Pancreas (tissue), 10 donors: ENCODE measurements around the gene TUBD1. TPM values are rescaled to one million over a fixed set of nuclear protein-coding genes. Genes with fewer than 3 reads are reported as not detected.
A peak's percentile ranks its signal among the peaks of the same experiment; 100 is the strongest.
"Not testable (repeated sequence)": the region's sequence is repeated elsewhere in the genome, so short reads cannot be mapped to it uniquely, and the experiment has no call there.

Source experiments
- ATAC-seq, 4 donors: fragments of 200-7000 bp; cut with Tn5 transposase; one replicate each; pipeline versions ENCODE4 v1.8.0 to v1.9.1; 2020; ENCODE audit warnings: mild to moderate bottlenecking in 4 of 4, moderate library complexity in 4 of 4
- DNase-seq, 6 donors: peaks; one replicate each; pipeline ENCODE4 v3.0.0-alpha.2; 2020
- FAIRE-seq: peaks from 2 replicates; lab custom pipeline; 2012; peaks lifted over from hg19 to GRCh38; lab: Jason Lieb, UNC
- H3K27ac ChIP-seq, 4 donors: fragments of 200-600 bp; sonication (generic); 1 replicate in 3 of 4; 2 replicates in 1 of 4; pipeline versions ENCODE4 v1.5.0 to v1.8.0; 2020
- H3K27me3 ChIP-seq, 4 donors: fragments of 200-600 bp; one replicate each; pipeline ENCODE4 v1.8.0; 2021
- H3K36me3 ChIP-seq, 3 donors: fragments of 200-600 bp; sonication (generic) in 1 of 3; one replicate each; pipeline versions ENCODE4 v1.5.0 to v1.8.0; 2020 to 2021
- H3K4me1 ChIP-seq, 3 donors: fragments of 200-600 bp; one replicate each; pipeline ENCODE4 v1.8.0; 2021
- H3K4me3 ChIP-seq, 4 donors: fragments of 200-600 bp; sonication (generic) in 2 of 4; one replicate each; pipeline versions ENCODE4 v1.5.0 to v1.8.0; 2020 to 2021
- H3K9me3 ChIP-seq, 4 donors: fragments of 200-600 bp; one replicate each; pipeline ENCODE4 v1.8.0; 2021
- WGBS, 2 donors: extraction: QIAGEN DNeasy Blood & Tissue Kit; methylation state at CpG; one replicate each; pipeline ENCODE4 v1.1.7; 2013; 5-methylcytosine and 5-hydroxymethylcytosine counted together
- intact Hi-C, 3 donors: fragments of 100-400 bp; cut with DNase I; formaldehyde crosslinking; loops; one replicate each; pipeline versions ENCODE4 v1.11.1 to v1.14.2; 2022
- polyA plus RNA-seq, 2 donors: library from polyadenylated mRNA; stranded (reverse); fragments of 200-250 nt; gene quantifications; one replicate each; pipeline ENCODE4 v1.2.3, GENCODE V29; 2013
- total RNA-seq, 6 donors: library from RNA; stranded (reverse); fragmentation: NEBNext Ultra II Directional in 4 of 6; extraction: Animal tissue kit (Norgen Biotek cat#: 25700) in 4 of 6; gene quantifications; one replicate each; pipeline versions ENCODE4 v1.2.1 to v1.2.4, GENCODE V29; 2021 to 2023
- TF ChIP-seq, protein P1 (sequence below), 4 donors: fragments of 200-600 bp; sonication (generic) in 3 of 4; IDR thresholded peaks; one replicate each; pipeline versions ENCODE4 v1.5.0 to v1.8.0; 2021; ENCODE audit warnings: antibody characterized with exemption in 4 of 4
- donor health status: healthy with polysubstance abuse.
- donor health status: DM: no; HTN: no; CAD: no; lungs with moderate emphysema.
- donor health status: DM: no; HTN: no; CAD: no.
- donor health status: control.
- donor health status: control.
- donor health status: Bipolar disorder and iron deficiency.
- donor health status: DM: yes; HTN: yes; CAD: no.
- donor health status: DM: no; HTN: no; CAD: no.
- donor health status: DM: no; HTN: no; CAD: no.
- donor health status: DM: yes; HTN: yes; CAD: no.

The TUBD1 gene
- total RNA-seq (1 to 10 TPM; 3.4 to 8.5 (median 6.4) TPM), polyA plus RNA-seq (1 to 10 TPM; 6.7 to 8.4 TPM)

- Histone ChIP-seq H3K4me3 (peak within 1 kb of the TSS; percentile 75 to 95 (median 88)), H3K27me3 (no peaks in the 10 kb centered on the region), H3K36me3 (no peaks in the 10 kb centered on the region), H3K27ac (peak within 1 kb of the TSS; percentile 78 to 86 (median 80)), H3K9me3 (no peaks in the 10 kb centered on the region), H3K4me1 (peaks cover 0 to 18% (median 0%) of the 10 kb centered on the region in 3 donors)
- intact Hi-C loops: no loop called here
- TF ChIP-seq, protein P1, sequence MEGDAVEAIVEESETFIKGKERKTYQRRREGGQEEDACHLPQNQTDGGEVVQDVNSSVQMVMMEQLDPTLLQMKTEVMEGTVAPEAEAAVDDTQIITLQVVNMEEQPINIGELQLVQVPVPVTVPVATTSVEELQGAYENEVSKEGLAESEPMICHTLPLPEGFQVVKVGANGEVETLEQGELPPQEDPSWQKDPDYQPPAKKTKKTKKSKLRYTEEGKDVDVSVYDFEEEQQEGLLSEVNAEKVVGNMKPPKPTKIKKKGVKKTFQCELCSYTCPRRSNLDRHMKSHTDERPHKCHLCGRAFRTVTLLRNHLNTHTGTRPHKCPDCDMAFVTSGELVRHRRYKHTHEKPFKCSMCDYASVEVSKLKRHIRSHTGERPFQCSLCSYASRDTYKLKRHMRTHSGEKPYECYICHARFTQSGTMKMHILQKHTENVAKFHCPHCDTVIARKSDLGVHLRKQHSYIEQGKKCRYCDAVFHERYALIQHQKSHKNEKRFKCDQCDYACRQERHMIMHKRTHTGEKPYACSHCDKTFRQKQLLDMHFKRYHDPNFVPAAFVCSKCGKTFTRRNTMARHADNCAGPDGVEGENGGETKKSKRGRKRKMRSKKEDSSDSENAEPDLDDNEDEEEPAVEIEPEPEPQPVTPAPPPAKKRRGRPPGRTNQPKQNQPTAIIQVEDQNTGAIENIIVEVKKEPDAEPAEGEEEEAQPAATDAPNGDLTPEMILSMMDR (IDR thresholded peaks at IDR 0.05): no peak
- FAIRE-seq (peak; percentile 85), DNase-seq (peak; percentile 90 to 99 (median 97)), ATAC-seq (peak; percentile 95 to 99 (median 98))
- 0 to 1% methylated on average over 60 to 61 of the region's 61 CpGs for WGBS, 2 donors
Observed at GRCh38 chr17:59892924-59893675, at the start of gene TUBD1, which contains the start of gene RPS6KB1. Gene TUBD1, minus strand, starts transcription at chr17:59892943. Its CDS starts 1,941 bp downstream, at chr17:59891002. Gene RPS6KB1, plus strand, starts transcription at chr17:59893121. Its CDS starts 64 bp downstream, at chr17:59893185.

DNA sequence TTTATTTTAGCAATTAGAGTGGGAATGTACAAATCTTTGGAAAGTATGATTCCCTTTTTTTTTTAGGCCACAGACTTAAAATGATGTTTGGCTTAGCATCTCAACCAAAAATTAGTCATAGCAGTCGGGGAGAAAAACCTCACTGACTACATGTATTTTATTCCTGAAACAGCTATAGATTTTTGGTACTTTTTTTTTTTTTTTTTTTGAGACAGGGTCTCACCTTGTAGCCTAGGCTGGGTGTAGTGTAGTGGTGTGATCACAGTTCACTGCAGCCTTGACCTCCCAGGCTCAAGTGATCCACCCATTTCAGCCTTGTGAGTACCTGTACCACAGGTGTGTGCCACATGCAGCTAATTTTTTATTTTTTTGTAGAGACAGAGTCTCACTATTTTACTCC, 48.4 kb upstream of the TUBD1 start:
- H3K36me3 ChIP-seq: peaks cover 0 to 37% (median 15%) of the 10 kb centered on the region in 3 donors
- no peak overlapping the region for H3K27ac ChIP-seq
- intact Hi-C loops: no loop called here
- no peak for DNase-seq
- no peak for ATAC-seq
- FAIRE-seq: no peak
- H3K27me3 ChIP-seq: no peaks in the 10 kb centered on the region
- WGBS, 2 donors: 93 to 96% methylated on average over 1 of the region's 1 CpG
- TF ChIP-seq, protein P1 (IDR thresholded peaks at IDR 0.05): no peak
- no peaks in the 10 kb centered on the region for H3K4me1 ChIP-seq
- no peaks in the 10 kb centered on the region for H3K9me3 ChIP-seq
- H3K4me3 ChIP-seq: no peak overlapping the region

GRCh38 chr17:59940697-59941096, 48.0 kb upstream of the TUBD1 start:
- 79 to 81% methylated on average over 3 of the region's 3 CpGs for WGBS, 2 donors
- H3K4me3 ChIP-seq, intact Hi-C loops, DNase-seq, H3K27me3 ChIP-seq, H3K27ac ChIP-seq, H3K4me1 ChIP-seq, FAIRE-seq, ATAC-seq, H3K9me3 ChIP-seq: not testable (repeated sequence)
- H3K36me3 ChIP-seq: peaks cover 0 to 37% (median 17%) of the 10 kb centered on the region in 3 donors

- intact Hi-C loops, H3K9me3 ChIP-seq, FAIRE-seq, H3K4me3 ChIP-seq, H3K4me1 ChIP-seq, H3K27ac ChIP-seq, ATAC-seq, H3K27me3 ChIP-seq, DNase-seq: not testable (repeated sequence)
- peaks cover 0 to 81% (median 40%) of the 10 kb centered on the region in 3 donors for H3K36me3 ChIP-seq
- WGBS, 2 donors: 90 to 98% methylated on average over 1 of the region's 1 CpG
Observed at GRCh38 chr17:59933317-59933716, 40.6 kb upstream of the TUBD1 start.

- H3K4me3 ChIP-seq, H3K4me1 ChIP-seq, DNase-seq, H3K27me3 ChIP-seq, H3K9me3 ChIP-seq, H3K27ac ChIP-seq, FAIRE-seq, intact Hi-C loops: not testable (repeated sequence)
- peaks cover 0 to 79% (median 29%) of the 10 kb centered on the region in 3 donors for H3K36me3 ChIP-seq
- peak in 2 of 4 donors; percentile 31 to 66 for ATAC-seq
- WGBS, 2 donors: 70 to 80% methylated on average over 3 of the region's 3 CpGs
Observed at GRCh38 chr17:59930768-59931167, 38.0 kb upstream of the TUBD1 start.

GRCh38 chr17:59930121-59930520, 37.4 kb upstream of the TUBD1 start:
- ATAC-seq, H3K27ac ChIP-seq, H3K27me3 ChIP-seq, H3K4me3 ChIP-seq, FAIRE-seq, intact Hi-C loops, H3K9me3 ChIP-seq, DNase-seq, H3K4me1 ChIP-seq: not testable (repeated sequence)
- H3K36me3 ChIP-seq: peaks cover 0 to 75% (median 23%) of the 10 kb centered on the region in 3 donors
- 98 to 100% methylated on average over 2 of the region's 2 CpGs for WGBS, 2 donors

- FAIRE-seq, DNase-seq: not testable (repeated sequence)
- intact Hi-C loops: loop anchor here in 1 of 3 donors (5.0 kb wide), 1 partner anchor 117 kb away; no protein-coding TSS in a partner anchor
Observed at GRCh38 chr17:59920637-59921036, 27.9 kb upstream of the TUBD1 start.

More at GRCh38 chr17:59920637-59921036, 27.9 kb upstream of the TUBD1 start:
- H3K36me3 ChIP-seq: peaks cover 0 to 48% (median 7%) of the 10 kb centered on the region in 3 donors
- not testable (repeated sequence) for ATAC-seq, H3K9me3 ChIP-seq, H3K27ac ChIP-seq, H3K4me1 ChIP-seq, H3K4me3 ChIP-seq, H3K27me3 ChIP-seq
- 96 to 99% methylated on average over 5 of the region's 5 CpGs for WGBS, 2 donors
